HG03342 (cell line): ENCODE data around the gene IRX5.

Source experiments
- ATAC-seq: cut with Tn5 transposase; IDR thresholded peaks from one replicate; pipeline ENCODE4 v1.9.1; 2021; ENCODE audit warnings: mild to moderate bottlenecking, moderate library complexity; ENCODE audit not compliant: unreplicated experiment

IRX5 gene

DNA sequence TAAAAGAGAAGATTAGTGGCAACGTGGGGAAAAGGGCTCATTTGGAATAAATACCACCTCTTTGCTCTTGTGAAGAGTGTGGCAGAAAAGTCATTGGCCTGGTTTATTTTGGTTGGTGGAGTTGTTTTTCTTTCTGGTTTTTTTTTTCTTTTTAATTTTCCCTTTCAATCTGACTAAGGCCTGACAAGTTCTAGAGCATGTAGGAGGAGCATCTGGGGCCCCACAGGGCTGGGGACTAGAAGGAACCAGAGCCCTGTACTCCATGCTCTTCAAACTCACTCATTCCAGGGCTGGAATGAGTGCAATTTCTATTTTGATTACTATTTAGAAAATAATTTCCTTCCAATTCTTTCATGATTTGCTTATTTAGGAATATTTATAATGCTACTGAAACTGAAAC lies 13.3 kb downstream of the IRX5 start:
- no peak for ATAC-seq

DNA sequence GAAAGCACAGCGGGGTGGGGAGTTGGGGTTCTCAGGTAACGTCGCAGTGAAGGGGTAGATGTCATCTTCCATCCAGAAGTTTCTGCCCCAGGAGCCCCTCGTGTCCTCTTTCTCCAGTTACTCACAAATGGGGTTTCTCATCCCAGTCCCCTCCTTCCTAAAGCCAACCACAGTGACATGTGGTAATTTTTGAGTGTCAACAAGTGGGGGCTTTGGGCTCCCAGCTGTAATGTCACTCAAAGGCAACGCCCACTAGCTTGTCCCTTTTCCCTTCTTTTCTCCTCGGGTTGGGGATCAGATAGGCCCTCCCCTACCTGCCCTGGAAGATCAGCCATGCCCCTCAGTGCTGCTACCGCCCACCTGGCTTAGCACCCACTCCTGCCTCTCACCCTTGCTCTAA lies 14.4 kb downstream of the IRX5 start:
- no peak for ATAC-seq

DNA sequence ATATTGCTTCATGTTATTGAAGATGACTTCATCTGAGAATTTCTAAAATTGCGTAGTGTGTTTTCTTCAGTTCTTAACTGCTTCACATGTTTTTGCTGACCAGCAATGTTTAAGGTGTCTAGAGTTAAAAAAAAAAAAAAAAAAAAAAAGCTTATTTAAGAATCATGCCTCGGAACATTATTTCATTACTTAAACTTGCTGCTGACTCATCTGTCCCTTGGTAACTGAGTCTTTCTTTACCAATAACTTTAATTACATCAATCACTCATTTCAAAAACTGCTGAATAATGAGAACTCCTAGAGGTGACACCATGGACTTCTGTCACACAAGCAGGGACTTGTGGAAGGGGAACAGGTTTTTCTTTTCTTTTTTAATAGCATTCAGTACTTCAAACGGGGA lies 16.2 kb downstream of the IRX5 start:
- no peak for ATAC-seq

DNA sequence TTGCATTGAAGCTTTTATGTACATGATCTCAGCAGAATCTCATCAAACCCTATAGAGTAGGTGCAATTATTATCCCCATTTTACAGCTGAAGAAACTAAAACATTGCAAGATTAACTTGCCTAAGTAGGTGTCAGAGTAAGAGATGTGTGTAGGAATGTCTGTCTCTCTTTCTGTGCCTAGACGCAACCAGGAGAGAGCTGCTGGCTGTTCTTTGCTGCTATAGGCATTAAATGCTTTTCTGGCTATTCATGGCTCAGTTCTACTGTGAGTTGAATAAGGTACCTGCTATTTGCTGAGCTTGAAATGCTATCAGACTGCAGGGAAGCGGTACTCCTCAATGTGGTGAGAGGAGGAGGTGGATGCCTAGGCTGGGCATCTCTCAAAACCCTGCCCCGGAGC lies 17.0 kb downstream of the IRX5 start:
- no peak for ATAC-seq

DNA sequence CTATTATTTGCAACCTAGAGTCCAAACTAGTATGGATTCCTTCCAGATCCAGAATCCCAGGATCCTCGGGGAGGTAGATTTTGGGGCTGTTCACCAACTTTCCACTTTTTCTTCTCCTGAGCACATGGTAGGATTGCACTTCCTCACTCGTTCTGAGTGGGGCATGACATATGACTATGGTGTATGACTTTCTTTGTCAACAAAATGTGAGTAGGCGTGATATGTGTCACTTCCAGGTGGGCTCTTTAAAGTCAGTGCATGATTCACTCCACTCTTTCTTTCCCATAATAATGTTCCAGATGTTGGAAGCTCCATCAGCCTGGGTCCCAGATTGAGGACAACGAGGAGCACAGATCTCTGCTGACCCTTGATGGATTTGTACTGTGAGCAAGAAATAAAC lies 21.5 kb downstream of the IRX5 start:
- no peak for ATAC-seq

DNA sequence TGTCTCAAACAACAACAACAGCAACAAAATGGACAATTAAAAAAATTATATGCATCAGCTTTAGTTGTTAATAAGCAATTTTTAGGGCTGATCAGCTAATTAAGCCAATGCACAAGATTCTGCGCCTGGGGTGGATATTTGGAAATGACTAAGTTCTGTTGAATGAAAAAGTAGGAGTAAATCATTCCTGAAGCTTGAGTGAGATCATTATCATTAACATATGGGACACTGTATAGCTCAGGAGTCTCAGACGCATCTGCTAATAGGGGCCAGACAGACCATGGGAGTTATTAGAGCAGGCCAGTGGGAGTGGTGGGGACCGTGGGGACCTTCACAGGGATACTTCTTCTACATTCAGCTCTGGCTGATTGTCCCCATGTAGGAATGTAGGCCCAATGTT lies 22.8 kb downstream of the IRX5 start:
- ATAC-seq = no peak

DNA sequence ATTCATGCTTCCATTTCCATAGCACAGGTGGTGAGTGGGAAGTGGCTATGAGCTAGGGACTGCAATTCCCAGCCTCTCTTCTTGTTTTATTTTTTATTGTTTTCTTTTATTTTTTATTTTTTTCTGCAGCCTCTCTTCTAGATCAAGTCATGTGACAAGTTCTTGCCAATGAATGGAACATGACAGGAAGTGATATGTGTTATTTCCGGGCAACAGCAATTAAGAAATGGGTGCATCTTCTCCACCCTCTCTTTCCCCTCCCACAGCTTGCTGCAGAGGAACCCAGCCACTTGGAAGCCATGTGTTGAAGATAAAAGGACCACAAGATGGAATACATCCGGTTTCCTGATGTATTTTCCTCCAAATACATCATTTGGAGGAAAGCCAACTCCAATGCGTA lies 23.6 kb downstream of the IRX5 start:
- no peak for ATAC-seq

DNA sequence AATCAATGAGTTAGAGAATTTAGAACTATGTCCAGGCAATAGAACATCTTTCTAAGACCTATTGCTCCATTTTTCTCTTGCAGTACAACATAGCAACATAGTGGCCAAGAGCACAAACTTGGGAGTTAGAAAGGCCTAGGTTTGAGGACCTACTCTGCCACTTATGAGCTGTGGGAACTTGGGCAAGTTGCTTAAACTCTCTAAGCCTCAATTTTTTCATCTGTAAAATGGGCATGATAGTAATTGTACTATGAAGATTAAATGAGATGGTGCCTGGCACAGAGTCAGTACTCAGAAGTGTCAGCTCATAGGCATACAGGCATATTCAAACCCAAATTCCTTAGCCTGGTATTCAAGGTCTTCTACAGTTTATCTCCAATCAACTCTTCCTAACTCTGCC lies 25.1 kb downstream of the IRX5 start:
- no peak for ATAC-seq

DNA sequence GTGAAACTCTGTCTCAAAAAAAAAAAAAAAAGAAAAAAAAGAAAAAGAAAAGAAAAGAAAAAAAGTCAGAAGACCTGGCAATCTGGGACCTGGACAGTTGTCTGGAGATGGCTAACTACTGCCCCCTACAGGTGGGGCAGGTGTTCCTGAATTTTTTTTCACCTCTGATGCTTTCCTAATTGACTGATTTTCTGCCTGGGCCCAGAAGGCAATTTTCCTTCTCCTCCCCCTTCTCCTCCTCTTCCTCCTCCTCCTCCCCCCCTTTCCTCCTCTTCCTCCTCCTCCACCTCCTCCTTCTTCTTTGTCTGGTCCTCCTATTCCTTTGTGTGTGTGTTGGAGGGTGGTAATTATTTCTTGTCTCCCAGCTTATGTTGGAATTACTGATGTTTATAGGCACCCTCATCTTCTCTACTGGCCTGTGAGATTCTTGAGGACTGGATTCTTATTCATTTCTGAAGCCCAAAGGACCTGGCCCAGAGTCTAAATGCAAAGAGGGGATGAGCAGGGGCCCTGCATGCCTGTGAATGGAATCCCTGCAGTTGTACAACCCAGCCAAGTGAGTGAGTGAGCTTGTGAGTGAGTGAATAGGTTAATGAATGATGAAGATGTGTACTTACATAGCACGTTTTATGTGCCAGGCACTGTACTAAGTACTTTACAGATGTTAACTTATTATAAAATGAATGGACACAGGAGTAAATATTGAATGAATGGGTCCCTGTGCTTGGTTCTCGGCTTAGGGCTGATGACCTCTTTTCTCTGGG lies 26.9 kb downstream of the IRX5 start:
- ATAC-seq = no peak

DNA sequence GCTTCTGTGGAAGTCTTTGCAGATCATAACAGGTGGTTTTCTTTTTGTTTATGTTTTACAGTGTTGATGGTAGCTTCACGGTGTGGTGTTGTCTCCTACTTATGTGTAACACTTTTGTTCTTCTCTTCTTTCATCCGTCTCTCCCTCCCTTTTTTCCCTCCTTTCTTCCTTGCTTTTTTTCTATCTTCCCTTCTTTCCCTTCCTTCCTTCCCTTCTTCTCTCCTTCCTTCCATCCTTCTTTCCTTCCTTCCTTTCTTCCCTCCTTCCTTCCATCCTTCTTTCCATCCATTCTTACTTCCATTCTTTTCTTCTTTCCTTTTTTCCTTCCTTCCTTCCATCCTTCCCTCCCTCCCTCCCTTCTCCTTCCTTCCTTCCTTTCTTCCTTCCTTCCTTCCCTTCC lies 31.4 kb downstream of the IRX5 start:
- ATAC-seq = no peak

DNA sequence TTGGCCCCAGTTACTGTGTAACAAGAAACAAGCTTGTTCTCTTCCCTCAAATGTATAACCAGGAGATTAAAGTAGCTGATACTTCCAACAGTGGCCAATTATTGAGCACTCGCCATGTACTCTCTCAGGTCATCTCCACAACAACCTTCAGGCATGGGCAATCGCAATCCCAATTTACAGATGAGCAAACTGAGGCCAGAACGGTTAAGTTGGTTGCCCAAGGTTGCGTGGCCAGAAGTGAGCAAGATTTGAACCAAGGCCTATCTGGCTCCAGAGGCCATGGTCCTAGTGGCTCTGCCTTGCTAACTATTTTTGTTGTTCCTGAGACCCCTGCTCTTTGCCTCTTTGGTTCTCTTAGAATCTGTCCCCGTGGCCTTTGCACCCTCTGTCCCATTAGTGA lies 33.6 kb downstream of the IRX5 start:
- ATAC-seq = no peak

DNA sequence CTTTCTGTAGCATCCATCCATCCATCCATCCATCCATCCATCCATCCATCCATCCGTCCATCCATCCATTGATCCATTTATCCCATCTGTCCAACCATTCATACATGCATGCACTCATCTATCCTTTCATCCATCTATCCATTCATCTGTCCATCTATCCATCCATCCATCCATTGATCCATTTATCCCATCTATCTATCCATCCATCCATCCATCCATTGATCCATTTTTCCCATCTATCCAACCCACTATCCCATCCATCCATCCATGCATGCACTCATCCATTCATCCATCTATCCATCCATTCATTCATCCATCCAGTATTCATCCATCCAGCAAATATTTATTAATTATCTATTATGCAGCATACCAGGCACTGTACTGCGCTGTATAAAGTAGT lies 34.8 kb downstream of the IRX5 start:
- no peak for ATAC-seq

DNA sequence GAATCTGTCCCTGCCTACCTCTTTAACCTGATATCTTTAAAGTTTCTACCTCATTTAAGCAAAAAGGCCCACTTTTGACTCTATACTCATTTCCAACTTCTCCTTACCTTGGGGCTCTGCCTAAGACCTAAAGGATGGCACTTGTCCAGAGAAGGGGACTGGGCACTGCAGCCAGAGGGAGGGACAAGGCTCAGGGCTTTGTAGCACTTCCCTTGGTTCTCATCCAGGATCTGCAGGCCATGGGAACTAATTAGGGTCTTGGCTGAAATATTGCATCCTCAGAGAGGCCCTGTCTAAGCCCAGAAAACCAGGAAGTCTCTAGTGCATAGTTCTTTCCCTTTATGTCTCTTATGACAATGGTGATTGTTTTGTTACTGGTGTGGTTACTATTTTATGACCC lies 37.3 kb downstream of the IRX5 start:
- no peak for ATAC-seq

DNA sequence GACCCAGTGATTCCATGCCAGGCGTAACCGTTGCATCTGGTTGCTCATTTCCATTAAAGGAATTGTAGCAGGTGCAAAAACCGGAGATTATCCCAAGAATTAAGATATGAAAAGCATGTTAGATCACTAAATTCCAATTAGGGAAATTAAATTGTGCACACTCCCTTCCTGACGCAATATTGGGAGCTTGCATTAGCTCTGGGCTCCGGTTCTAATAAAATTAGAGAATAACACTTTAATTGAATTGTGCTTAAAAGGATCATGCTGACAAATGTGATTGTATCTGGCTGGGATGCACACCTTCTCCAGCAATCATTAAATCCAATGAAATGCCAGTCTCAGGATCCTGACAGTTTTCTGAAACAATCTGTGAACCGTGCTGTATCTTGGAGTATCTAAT lies 38.1 kb downstream of the IRX5 start:
- no peak for ATAC-seq

DNA sequence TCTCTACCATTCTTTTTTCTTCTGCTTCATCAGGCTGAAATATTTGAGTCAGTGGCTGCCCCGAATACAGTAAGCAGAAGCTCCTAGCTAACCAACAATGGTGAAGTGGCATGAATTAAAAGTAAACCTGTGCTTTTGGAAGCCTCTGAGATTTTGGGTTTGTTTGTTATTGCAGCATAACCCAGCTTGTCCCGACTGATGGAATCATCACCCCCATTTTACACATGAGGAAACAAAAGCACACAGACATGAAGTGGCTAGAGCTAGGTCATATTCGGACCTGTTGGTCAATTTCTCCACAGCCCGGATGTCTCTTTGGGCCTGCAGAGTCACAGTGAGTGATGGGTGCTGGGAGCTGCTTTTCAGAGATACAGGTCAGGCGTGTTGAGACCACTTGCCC lies 39.4 kb downstream of the IRX5 start:
- no peak for ATAC-seq

DNA sequence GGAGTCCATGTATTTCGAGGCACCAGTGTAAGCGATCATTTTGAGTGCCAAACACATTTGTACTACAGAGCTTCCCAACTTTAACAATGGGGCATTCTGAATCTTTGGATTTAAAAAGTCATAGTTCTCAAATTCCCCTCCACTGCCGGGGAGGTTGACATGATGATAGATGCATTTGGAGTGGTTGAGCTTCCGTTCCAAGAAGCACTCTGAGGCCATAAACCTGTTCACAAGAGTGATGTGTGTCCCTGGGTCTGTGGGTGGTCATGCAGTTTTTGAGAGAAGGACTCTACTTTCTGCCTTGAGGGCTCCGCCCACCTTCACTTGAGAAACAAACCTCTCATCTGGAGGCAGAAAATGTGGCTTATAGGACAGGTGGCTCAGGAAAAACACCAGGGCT lies 43.7 kb downstream of the IRX5 start:
- no peak for ATAC-seq

DNA sequence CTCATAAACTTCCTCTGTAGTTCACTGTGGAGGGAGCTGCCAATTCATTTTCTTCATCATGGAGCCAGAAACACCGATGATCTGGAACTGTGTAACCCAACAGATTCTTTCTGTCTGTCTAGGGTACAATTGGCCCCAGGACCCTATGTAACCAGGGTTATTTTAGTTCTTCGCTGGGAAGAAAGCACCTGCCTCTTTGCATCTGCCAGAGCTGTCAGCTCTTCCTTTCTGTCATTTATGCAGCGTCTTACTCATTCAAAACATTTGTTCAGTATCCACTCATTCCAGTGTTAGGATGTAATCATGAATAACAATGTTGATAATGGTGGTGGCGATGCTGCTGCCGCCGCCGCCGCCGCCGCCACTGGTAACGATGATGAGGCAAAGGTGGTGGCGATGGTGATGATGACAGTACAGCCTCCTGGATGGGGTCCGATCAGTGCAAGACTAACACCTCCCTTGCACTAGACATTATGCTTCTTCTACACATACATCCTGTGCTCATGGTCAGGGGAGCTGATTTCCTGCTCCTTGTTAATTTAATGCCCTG lies 46.1 kb downstream of the IRX5 start:
- no peak for ATAC-seq

DNA sequence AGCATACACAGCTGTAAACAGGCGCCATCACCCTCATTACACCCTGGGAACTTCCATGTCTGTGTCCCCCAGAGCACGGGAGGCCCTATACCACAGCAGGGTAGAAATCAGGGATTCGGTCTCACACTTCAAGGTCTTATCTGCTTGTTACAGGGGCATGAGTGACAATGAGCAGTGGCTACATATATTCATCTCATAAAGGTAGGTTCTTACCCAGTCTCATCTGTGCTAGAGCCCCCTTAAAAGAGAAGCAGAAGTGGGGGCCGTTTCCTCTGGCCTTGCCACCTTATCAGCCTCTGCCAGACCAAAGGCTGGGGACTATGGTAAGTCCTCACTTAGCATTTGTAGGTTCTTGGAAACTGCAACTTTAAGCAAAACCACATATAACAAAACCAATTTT lies 46.5 kb downstream of the IRX5 start:
- no peak for ATAC-seq

DNA sequence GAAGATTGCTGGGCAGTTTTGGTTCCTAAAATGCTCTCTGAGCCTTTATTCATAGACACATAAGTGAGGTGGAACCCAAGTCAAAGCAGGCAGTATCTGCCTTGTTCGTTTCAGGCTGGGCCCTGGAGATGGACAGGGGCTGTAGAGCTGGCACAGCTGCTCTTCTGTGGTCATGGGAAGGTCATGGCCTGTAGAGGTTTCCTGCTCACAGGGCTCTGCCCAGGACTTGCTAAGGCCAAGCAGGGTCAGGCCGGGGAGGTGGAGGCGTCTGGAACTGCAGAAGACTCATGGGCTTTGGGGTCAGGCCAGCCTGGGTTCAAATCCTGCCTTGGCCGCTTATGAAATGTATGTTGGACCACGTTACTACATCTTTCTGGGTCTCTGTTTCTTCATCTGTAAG lies 50.2 kb downstream of the IRX5 start:
- no peak for ATAC-seq
